Stimulated activated CD8-positive, alpha-beta memory T cell treated with anti-CD3 and anti-CD28 coated beads, Interleukin-12 subunit alpha, Interleukin-12 subunit beta, amount 100 ng/mL, for 4 hours (primary cell): ENCODE results near the gene SLX4IP.
A peak's percentile ranks its signal among the peaks of the same experiment; 100 is the strongest.

Experiments used
- DNase-seq: peaks from one replicate; pipeline ENCODE4 v3.0.0-alpha.2; 2020; ENCODE audit warnings: low read depth

The SLX4IP gene

GRCh38 chr20:10429443-10429981 is 5.6 kb upstream of the SLX4IP start:
- DNase-seq, result no peak

- no peak for DNase-seq
Measured at GRCh38 chr20:10430000-10430466, 5.1 kb upstream of the SLX4IP start.

- DNase-seq, result no peak
Measured at GRCh38 chr20:10430704-10431103, 4.4 kb upstream of the SLX4IP start.

- DNase-seq, result no peak
Measured at GRCh38 chr20:10432079-10432478, 3.0 kb upstream of the SLX4IP start.

GRCh38 chr20:10433014-10433622 is 2.0 kb upstream of the SLX4IP start:
- no peak for DNase-seq

GRCh38 chr20:10433623-10434466 is 1.3 kb upstream of the SLX4IP start, which contains the start of gene MKKS:
MKKS (minus strand) TSS chr20:10434222; CDS start chr20:10413514, 20,708 bp downstream.
- DNase-seq, result peak; percentile 74

- DNase-seq, result peak; percentile 46
Measured at GRCh38 chr20:10434467-10434831, 656 bp upstream of the SLX4IP start.

- DNase-seq, result no peak
Measured at GRCh38 chr20:10436053-10436699, 1.1 kb downstream of the SLX4IP start.

GRCh38 chr20:10438217-10438616 is 3.1 kb downstream of the SLX4IP start:
- no peak for DNase-seq

- DNase-seq, result no peak
Measured at GRCh38 chr20:10443936-10444335, 8.8 kb downstream of the SLX4IP start.

GRCh38 chr20:10445758-10446157 is 10.7 kb downstream of the SLX4IP start:
- no peak for DNase-seq

- no peak for DNase-seq
Measured at GRCh38 chr20:10447028-10447427, 11.9 kb downstream of the SLX4IP start.

GRCh38 chr20:10448270-10449156 is 13.4 kb downstream of the SLX4IP start:
- no peak for DNase-seq

- DNase-seq, result no peak
Measured at GRCh38 chr20:10449270-10449669, 14.2 kb downstream of the SLX4IP start.

- no peak for DNase-seq
Measured at GRCh38 chr20:10453241-10453640, 18.1 kb downstream of the SLX4IP start.

GRCh38 chr20:10454151-10454750 is 19.1 kb downstream of the SLX4IP start:
- no peak for DNase-seq

GRCh38 chr20:10461495-10461894 is 26.4 kb downstream of the SLX4IP start:
- DNase-seq, result no peak

GRCh38 chr20:10462516-10462915 is 27.4 kb downstream of the SLX4IP start:
- DNase-seq, result no peak

GRCh38 chr20:10463622-10464021 is 28.5 kb downstream of the SLX4IP start:
- DNase-seq, result no peak

GRCh38 chr20:10465135-10465534 is 30.0 kb downstream of the SLX4IP start:
- no peak for DNase-seq

- no peak for DNase-seq
Measured at GRCh38 chr20:10466325-10466724, 31.2 kb downstream of the SLX4IP start.
